GM12892 (cell line): ENCODE measurements around the gene KTI12.
"Not testable (repeated sequence)": the region's sequence is repeated elsewhere in the genome, so short reads cannot be mapped to it uniquely, and the experiment has no call there.

Experiments
- POLR2A ChIP-seq: IDR thresholded peaks from 2 replicates; pipeline ENCODE4 v1.6.1; 2011; ENCODE audit warnings: low read depth, low read length, control low read depth
- POLR2AphosphoS5 ChIP-seq: IDR thresholded peaks from 2 replicates; pipeline ENCODE4 v1.6.1; 2011; ENCODE audit warnings: low read depth, low read length, control low read depth
- TAF1 ChIP-seq: IDR thresholded peaks from 2 replicates; pipeline ENCODE4 v1.6.1; 2011; ENCODE audit warnings: low read depth, mild to moderate bottlenecking, control low read depth, low read length, borderline replicate concordance

GRCh38 chr1:52005548-52005947 lies 28.1 kb downstream of the KTI12 start:
- not testable (repeated sequence) for TF ChIP-seq POLR2A, POLR2AphosphoS5, TAF1
